HG02678 (cell line): ENCODE measurements around the gene SF3A2.
"Not testable (repeated sequence)": the region's sequence is repeated elsewhere in the genome, so short reads cannot be mapped to it uniquely, and the experiment has no call there.

Source experiments
- ATAC-seq: cut with Tn5 transposase; IDR thresholded peaks from one replicate; pipeline ENCODE4 v1.9.1; 2021; ENCODE audit warnings: mild to moderate bottlenecking, moderate library complexity; ENCODE audit not compliant: unreplicated experiment

The SF3A2 gene, protein sequence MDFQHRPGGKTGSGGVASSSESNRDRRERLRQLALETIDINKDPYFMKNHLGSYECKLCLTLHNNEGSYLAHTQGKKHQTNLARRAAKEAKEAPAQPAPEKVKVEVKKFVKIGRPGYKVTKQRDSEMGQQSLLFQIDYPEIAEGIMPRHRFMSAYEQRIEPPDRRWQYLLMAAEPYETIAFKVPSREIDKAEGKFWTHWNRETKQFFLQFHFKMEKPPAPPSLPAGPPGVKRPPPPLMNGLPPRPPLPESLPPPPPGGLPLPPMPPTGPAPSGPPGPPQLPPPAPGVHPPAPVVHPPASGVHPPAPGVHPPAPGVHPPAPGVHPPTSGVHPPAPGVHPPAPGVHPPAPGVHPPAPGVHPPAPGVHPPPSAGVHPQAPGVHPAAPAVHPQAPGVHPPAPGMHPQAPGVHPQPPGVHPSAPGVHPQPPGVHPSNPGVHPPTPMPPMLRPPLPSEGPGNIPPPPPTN

GRCh38 chr19:2236314-2237050, at the start of gene SF3A2, which contains the start of gene PLEKHJ1:
Gene SF3A2, plus strand, starts transcription at chr19:2236824. Its CDS starts 6,595 bp downstream, at chr19:2243419.
Gene PLEKHJ1, minus strand, starts transcription at chr19:2236329. Its CDS starts 81 bp downstream, at chr19:2236248.
- ATAC-seq: peak; percentile 74

DNA sequence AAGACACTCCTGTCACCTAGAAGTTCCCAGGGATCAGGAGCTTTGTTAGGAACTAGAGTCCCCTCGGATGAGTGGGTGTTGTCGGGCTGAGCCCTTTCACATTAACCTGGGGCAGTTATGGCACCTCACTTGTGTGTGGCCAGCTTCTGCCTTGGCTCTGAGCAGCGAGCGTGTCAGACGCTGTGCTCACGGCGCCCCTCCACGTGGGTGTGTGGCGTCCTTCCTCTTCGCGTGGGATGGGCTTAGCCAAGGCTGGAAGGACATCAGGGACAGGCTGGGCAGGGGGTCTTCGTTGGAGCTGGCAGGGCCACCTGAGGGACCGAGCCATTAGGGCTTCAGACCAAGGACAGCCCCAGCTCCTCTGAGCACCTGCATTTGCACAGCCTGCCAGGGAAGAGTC, 49.5 kb upstream of the SF3A2 start:
- ATAC-seq: no peak

DNA sequence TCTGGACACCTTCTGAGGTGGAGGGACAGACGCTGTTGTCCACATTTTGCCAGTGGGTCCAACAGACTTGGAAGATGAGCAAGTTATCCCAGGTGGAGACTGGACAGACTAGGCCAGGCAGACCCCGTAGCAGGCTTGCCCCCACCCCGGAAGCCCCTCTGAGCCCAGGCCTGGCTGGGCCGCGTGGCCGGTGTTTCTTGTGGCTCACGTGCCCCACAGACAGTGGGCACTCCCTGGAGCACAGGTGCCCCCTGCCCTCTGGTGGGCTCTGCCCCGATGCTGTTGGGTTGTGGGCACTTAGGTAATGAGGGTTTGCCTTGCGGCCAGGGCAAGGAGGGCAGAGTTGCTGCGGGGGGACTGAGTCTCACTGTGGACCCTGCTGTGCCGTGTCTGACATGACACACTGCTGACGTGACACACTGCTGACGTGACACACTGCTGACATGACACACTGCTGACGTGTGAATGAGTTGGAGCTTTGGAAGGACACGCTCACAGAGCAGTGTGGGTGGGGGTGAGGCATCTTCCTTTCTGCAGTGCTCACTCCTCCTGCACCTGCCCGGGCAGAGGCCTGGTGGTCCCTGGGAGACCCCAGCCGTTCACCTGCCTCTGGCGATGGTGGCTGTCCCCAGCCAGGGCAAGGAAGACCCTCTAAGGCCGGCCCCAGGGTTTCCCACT, 47.8 kb upstream of the SF3A2 start:
- ATAC-seq: no peak

DNA sequence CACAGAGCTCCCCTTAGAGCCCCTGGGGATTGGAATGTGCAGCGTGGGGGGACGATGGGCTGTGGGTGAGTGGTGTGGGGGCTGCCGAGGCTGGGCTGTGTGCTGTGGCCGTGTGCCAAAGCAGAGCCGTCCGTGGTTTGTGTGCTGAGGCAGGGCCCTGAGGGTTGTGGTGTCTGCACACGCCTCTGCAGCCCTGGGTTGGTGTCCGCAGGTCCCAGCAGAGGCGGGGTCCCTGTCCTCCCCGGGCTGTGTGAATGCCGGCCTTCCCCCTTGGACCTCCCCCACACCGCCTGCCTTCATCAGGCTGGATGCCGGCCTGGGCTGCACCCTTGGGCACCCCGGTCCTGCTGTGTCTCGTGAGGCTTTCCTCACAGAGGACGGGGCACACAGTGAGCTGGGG, 46.7 kb upstream of the SF3A2 start:
- no peak for ATAC-seq

- no peak for ATAC-seq
These were observed 45.7 kb upstream of the SF3A2 start for GRCh38 chr19:2190848-2191455.

DNA sequence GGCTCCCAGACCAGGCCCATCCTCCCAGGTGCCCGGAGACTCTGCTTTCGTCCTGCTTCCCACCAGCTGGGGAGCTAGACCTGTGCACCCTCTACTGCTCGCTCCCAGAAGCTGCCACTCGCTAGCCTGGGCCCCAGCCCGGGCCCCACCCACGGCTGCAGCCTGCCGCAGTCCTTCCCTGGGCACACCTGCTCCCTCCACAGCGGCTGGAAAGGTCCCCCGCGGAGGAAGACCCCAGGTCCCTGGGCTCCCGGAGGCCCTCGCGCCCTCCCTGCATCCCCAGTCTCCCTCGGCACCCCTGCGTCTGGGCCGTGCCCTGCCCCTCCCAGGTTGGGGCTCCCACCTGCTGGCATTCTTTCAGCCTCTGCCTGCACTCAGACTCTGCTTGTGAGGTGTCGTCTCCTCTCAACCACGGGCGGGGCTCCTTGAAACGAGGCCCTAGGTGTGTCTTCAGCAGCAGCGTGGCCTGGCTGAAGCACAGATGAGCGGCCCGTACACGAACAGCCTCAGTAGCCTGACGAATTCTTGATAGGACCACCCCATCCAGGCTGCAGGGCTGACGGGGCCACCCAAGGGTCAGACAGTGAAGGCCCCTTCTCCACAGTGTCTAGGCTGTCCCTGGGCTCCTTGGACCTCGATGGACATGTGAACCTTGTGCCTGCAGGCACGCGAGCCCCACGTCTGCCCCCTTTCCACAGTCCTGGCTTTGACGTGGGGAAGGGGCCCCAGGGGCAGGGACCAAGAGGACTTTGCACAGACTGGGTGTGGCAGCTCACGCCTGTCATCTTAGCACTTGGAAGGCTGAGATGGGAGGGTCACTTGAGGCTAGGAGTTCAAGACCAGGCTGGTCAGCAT, 44.9 kb upstream of the SF3A2 start:
- no peak for ATAC-seq

DNA sequence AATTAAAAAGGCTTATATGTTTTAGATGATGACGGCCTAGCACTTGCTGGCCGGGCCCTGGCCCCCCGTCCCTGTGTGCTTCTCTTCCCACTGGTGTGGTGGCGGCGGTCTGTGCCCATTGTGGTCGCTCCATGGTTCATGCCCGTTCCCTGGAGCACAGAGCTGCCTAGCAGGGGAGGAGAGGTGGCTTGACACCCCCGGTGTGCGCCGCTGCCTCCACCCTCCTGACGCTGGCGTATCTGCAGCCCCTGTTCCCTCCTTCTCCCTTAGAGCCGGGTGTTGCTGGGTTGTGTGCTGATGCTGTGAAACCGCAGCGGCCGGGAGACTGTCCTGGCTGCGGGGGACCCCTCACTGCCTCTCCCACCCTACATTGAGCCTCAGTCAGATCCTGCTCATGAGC, 43.8 kb upstream of the SF3A2 start:
- ATAC-seq: no peak

DNA sequence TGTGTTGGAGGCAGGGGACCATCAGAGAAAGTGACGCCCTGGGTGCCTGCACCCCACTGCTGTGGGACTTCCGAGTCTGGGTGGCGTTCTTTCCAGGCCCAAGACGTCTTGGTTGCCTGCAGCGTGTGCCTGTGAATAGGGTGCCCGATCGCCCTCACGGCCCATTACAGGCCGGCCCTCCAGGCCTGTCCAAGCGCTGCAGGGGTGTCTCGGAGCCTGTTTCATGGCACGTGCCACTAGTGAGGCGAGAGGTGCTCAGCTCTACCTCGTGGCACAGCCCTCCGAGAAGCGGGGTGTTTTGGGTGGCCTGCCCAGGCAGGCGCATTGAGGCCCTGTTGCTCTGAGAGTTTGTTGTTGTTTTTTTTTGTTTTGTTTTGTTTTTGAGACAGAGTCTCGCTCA, 42.8 kb upstream of the SF3A2 start:
- ATAC-seq: no peak

GRCh38 chr19:2194513-2195078, 42.0 kb upstream of the SF3A2 start:
- no peak for ATAC-seq

DNA sequence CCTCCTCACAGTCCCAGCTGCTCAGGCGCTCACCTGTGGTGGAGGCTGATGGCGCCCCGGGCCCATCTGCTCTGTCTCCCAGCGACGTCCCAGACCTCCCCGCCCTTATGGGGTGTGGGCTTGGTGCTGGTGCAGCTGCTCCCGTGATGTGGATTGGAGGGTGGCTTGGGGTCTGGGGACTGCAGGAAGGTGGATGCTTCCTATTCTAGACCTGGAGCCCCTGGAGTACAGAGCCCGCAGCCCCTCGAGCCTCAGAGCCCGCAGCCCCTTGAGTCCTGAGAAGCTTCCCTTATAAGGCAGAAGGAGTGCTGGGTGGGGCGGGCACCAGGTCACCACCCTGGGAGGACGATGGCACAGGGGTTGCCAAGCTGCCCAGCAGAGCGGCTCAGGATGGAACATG, 41.3 kb upstream of the SF3A2 start:
- ATAC-seq: no peak

- ATAC-seq: no peak
These were observed 40.7 kb upstream of the SF3A2 start for GRCh38 chr19:2195914-2196313.

GRCh38 chr19:2197270-2197669, 39.4 kb upstream of the SF3A2 start:
- no peak for ATAC-seq

- ATAC-seq: no peak
These were observed 38.3 kb upstream of the SF3A2 start for GRCh38 chr19:2198317-2198716.

- no peak for ATAC-seq
These were observed 37.4 kb upstream of the SF3A2 start for GRCh38 chr19:2199215-2199614.

GRCh38 chr19:2199861-2200623, 36.6 kb upstream of the SF3A2 start:
- ATAC-seq: no peak

DNA sequence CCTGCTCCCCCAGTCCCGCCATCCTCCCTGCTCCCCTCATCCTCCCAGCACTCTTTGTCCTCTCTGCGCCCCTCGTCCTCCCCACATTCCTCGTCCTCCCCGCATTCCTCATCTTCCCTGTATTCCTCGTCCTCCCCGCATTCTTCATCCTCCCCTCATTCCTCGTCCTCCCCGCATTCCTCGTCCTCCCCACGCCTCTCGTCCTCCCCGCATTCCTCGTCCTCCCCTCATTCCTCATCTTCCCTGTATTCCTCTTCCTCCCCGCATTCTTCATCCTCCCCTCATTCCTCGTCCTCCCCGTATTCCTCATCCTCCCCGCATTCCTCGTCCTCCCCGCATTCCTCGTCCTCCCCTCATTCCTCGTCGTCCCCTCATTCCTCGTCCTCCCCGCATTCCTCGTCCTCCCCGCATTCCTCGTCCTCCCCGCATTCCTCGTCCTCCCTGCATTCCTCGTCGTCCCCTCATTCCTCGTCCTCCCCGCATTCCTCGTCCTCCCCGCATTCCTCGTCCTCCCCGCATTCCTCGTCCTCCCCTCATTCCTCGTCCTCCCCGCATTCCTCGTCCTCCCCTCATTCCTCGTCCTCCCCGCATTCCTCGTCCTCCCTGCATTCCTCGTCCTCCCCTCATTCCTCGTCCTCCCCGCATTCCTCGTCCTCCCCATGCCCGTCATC, 35.9 kb upstream of the SF3A2 start:
- not testable (repeated sequence) for ATAC-seq

- ATAC-seq: no peak
These were observed 35.0 kb upstream of the SF3A2 start for GRCh38 chr19:2201473-2202148.

DNA sequence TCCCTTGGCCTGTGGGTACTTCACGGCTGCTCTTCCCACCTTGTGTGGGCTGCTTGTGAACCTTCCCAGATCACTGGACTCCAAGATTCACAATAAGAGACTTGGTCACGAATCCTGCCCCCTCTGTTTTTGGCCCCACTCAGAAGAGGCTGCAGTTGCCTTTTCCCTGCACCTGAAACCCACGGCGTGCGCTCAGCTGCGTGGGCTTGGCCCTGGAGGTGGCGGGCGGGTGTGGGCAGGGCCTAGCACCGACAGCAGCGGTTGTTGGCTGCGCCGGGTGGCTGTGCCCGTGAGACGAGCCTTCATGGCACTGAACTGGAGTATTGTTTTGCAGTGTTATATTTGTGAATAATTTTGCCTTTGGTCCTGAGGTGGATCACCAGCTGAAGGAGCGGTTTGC, 34.3 kb upstream of the SF3A2 start:
- ATAC-seq: no peak
